Measurements from ENCODE around the gene LRRC8D.

DNA sequence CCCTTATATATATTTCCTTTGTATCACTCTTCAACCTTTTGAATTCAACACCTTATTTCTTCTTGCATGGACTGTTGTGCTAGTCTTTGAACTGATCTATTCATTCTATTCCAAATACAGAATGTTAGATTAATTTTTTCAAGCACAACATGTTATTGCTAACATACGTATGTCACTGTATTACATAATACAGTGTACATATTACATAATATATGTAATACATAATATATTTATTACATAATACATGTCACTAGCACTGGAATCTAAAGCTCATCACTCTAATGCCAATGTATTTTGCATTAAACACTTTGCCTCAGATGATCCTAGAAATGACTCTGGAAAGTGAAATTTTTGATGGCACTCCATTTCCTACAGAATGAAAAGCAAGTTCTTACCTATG is 59.8 kb downstream of the LRRC8D start:
- TF ChIP-seq, protein P1, sequence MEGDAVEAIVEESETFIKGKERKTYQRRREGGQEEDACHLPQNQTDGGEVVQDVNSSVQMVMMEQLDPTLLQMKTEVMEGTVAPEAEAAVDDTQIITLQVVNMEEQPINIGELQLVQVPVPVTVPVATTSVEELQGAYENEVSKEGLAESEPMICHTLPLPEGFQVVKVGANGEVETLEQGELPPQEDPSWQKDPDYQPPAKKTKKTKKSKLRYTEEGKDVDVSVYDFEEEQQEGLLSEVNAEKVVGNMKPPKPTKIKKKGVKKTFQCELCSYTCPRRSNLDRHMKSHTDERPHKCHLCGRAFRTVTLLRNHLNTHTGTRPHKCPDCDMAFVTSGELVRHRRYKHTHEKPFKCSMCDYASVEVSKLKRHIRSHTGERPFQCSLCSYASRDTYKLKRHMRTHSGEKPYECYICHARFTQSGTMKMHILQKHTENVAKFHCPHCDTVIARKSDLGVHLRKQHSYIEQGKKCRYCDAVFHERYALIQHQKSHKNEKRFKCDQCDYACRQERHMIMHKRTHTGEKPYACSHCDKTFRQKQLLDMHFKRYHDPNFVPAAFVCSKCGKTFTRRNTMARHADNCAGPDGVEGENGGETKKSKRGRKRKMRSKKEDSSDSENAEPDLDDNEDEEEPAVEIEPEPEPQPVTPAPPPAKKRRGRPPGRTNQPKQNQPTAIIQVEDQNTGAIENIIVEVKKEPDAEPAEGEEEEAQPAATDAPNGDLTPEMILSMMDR (IDR thresholded peaks at IDR 0.05) = no peak
- no peak for TF ChIP-seq POLR2A (IDR thresholded peaks at IDR 0.05)
